DOHH2 (cell line): Measurements from ENCODE around the gene CHRNB2.
"Not testable (repeated sequence)": the region's sequence is repeated elsewhere in the genome, so short reads cannot be mapped to it uniquely, and the experiment has no call there.

Experiments
- H3F3A ChIP-seq: fragments of 200-600 bp; sonication (generic), shearing (Covaris generic); 2 replicates; pipeline ENCODE4 v1.6.0; 2016; ENCODE audit warnings: antibody characterized with exemption, mild to moderate bottlenecking; ENCODE audit not compliant: control insufficient read depth, insufficient read depth
- H3K27ac ChIP-seq: fragments of 200-600 bp; sonication (generic); 2 replicates; pipeline ENCODE4 v1.5.1; 2014; ENCODE audit warnings: low read depth, mild to moderate bottlenecking, low read length, moderate library complexity
- H3K27me3 ChIP-seq: fragments of 200-600 bp; sonication (generic); 2 replicates; pipeline ENCODE4 v1.6.1; 2014; ENCODE audit warnings: mild to moderate bottlenecking, low read length, mixed read lengths; ENCODE audit not compliant: control insufficient read depth
- H3K36me3 ChIP-seq: fragments of 200-600 bp; sonication (generic); 2 replicates; pipeline ENCODE4 v1.6.1; 2014; ENCODE audit warnings: mild to moderate bottlenecking, low read length, moderate library complexity, mixed read lengths; ENCODE audit not compliant: control insufficient read depth
- H3K4me1 ChIP-seq: fragments of 200-600 bp; sonication (generic); 2 replicates; pipeline ENCODE4 v1.6.1; 2014; ENCODE audit warnings: mild to moderate bottlenecking, low read length, mixed read lengths; ENCODE audit not compliant: control insufficient read depth
- H3K4me2 ChIP-seq: fragments of 200-600 bp; sonication (generic); 2 replicates; pipeline ENCODE4 v1.6.0; 2014; ENCODE audit warnings: mild to moderate bottlenecking, low read length, moderate library complexity
- H3K4me3 ChIP-seq: fragments of 200-600 bp; sonication (generic); 2 replicates; pipeline ENCODE4 v1.5.1; 2014; ENCODE audit warnings: mild to moderate bottlenecking, low read length, mixed read lengths
- H3K79me2 ChIP-seq: fragments of 200-600 bp; sonication (generic); 2 replicates; pipeline ENCODE4 v1.6.1; 2014; ENCODE audit warnings: mild to moderate bottlenecking, low read length, mixed read lengths; ENCODE audit not compliant: control insufficient read depth
- H3K9me2 ChIP-seq: fragments of 200-600 bp; sonication (generic); replicated peaks from 2 replicates; pipeline ENCODE4 v1.6.1; 2014; ENCODE audit warnings: mild to moderate bottlenecking, low read length, mixed read lengths; ENCODE audit not compliant: control insufficient read depth
- H3K9me3 ChIP-seq: fragments of 200-600 bp; sonication (generic); 2 replicates; pipeline ENCODE4 v1.6.1; 2014; ENCODE audit warnings: antibody characterized with exemption, low read length, mixed read lengths; ENCODE audit not compliant: control insufficient read depth, insufficient read depth
- H4K20me1 ChIP-seq: fragments of 200-600 bp; sonication (generic); 2 replicates; pipeline ENCODE4 v1.6.0; 2014; ENCODE audit warnings: low read depth, mild to moderate bottlenecking, antibody characterized with exemption, low read length, moderate library complexity; ENCODE audit not compliant: control insufficient read depth, insufficient read depth
- CTCF ChIP-seq: fragments of 200-600 bp; sonication (generic); IDR thresholded peaks from one replicate; pipeline ENCODE4 v1.5.1; 2014; ENCODE audit warnings: antibody characterized with exemption, mild to moderate bottlenecking, low read depth, low read length; ENCODE audit not compliant: poor library complexity, severe bottlenecking
- EZH2phosphoT487 ChIP-seq: fragments of 200-600 bp; sonication (generic); IDR thresholded peaks from 2 replicates; pipeline ENCODE4 v1.6.1; 2017; ENCODE audit warnings: borderline replicate concordance, mild to moderate bottlenecking, antibody characterized with exemption, low read length, moderate library complexity, mixed read lengths

The CHRNB2 gene

DNA sequence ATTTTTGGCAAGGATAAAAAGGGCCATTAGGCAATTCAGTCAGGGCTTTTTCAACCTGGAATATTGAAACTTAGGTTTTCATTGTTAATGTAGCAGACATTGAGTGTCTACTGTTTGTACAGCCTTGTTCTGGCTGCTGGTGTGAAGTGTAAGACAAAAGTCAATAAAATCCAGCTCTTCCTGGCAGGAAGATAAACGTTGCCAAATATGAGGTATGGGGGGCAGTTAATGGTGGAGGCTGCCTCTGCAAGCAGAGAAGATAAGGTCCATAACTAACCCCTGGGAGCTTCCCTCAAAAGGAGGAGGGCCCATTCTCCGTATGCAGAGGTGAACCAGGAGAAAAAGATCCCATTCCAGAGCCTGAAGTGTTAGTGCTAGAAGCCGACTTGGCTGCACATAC is 45.9 kb upstream of the CHRNB2 start:
- Histone ChIP-seq H3F3A (no peaks in the 10 kb centered on the region), H3K4me3 (no peak overlapping the region), H3K27ac (no peak overlapping the region), H3K27me3 (peaks cover 31% of the 10 kb centered on the region), H3K4me1 (no peaks in the 10 kb centered on the region), H3K4me2 (no peak overlapping the region), H3K9me3 (no peaks in the 10 kb centered on the region), H3K79me2 (no peaks in the 10 kb centered on the region), H3K9me2 (no peaks in the 10 kb centered on the region), H3K36me3 (no peaks in the 10 kb centered on the region), H4K20me1 (no peaks in the 10 kb centered on the region)
- TF ChIP-seq CTCF (no peak), EZH2phosphoT487 (no peak)

GRCh38 chr1:154524881-154525280 is 42.7 kb upstream of the CHRNB2 start:
- no peaks in the 10 kb centered on the region for H3K79me2 ChIP-seq
- no peaks in the 10 kb centered on the region for H3K4me1 ChIP-seq
- no peaks in the 10 kb centered on the region for H4K20me1 ChIP-seq
- TF ChIP-seq EZH2phosphoT487 (no peak), CTCF (no peak)
- H3K36me3 ChIP-seq: no peaks in the 10 kb centered on the region
- no peaks in the 10 kb centered on the region for H3K9me2 ChIP-seq
- H3K9me3 ChIP-seq: no peaks in the 10 kb centered on the region
- no peak overlapping the region for H3K4me2 ChIP-seq
- no peaks in the 10 kb centered on the region for H3F3A ChIP-seq
- no peak overlapping the region for H3K4me3 ChIP-seq
- peaks cover 27% of the 10 kb centered on the region for H3K27me3 ChIP-seq
- H3K27ac ChIP-seq: no peak overlapping the region

DNA sequence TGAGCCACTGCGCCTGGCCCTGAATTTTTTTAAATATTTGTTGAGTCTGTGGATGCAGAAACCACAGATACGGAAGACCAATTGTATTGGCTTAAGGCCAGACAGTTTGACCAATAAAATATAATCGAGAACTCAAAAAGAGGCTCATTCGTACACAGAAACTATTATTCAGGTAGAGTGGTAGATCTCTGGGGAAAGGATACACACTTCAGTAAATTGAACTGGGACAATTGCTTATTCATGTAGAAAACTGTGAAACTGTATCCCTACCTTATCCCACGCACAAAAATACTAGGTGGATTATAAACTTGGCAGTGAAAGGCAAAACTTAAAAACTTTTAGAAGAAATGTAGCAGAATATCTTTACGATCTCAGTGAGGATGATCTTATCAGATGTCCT is 40.4 kb upstream of the CHRNB2 start:
- Histone ChIP-seq H3K79me2 (no peaks in the 10 kb centered on the region), H3K27me3 (peaks cover 15% of the 10 kb centered on the region), H3K9me3 (no peaks in the 10 kb centered on the region), H3K36me3 (no peaks in the 10 kb centered on the region), H3K4me1 (no peaks in the 10 kb centered on the region), H3F3A (no peaks in the 10 kb centered on the region), H3K27ac (no peak overlapping the region), H4K20me1 (no peaks in the 10 kb centered on the region), H3K4me3 (no peak overlapping the region), H3K4me2 (no peak overlapping the region), H3K9me2 (no peaks in the 10 kb centered on the region)
- TF ChIP-seq CTCF: no peak
- no peak for TF ChIP-seq EZH2phosphoT487

GRCh38 chr1:154529308-154529707 is 38.3 kb upstream of the CHRNB2 start:
- H3K79me2 ChIP-seq: no peaks in the 10 kb centered on the region
- H3K27me3 ChIP-seq: peaks cover 4% of the 10 kb centered on the region; the same call in 1 of the 2 replicates
- no peak overlapping the region for H3K27ac ChIP-seq
- H3K36me3 ChIP-seq: no peaks in the 10 kb centered on the region
- H3F3A ChIP-seq: no peaks in the 10 kb centered on the region
- no peaks in the 10 kb centered on the region for H3K4me1 ChIP-seq
- no peaks in the 10 kb centered on the region for H3K9me2 ChIP-seq
- no peak overlapping the region for H3K4me2 ChIP-seq
- H3K4me3 ChIP-seq: no peak overlapping the region
- H3K9me3 ChIP-seq: no peaks in the 10 kb centered on the region
- no peaks in the 10 kb centered on the region for H4K20me1 ChIP-seq
- TF ChIP-seq CTCF (no peak), EZH2phosphoT487 (no peak)

GRCh38 chr1:154531950-154532349 is 35.6 kb upstream of the CHRNB2 start:
- H3K27ac ChIP-seq, H3F3A ChIP-seq, H3K4me3 ChIP-seq, H3K27me3 ChIP-seq, H3K9me2 ChIP-seq, H3K79me2 ChIP-seq, H3K9me3 ChIP-seq, H4K20me1 ChIP-seq, H3K4me1 ChIP-seq, H3K4me2 ChIP-seq, H3K36me3 ChIP-seq: not testable (repeated sequence)
